ENCODE data around the gene PPFIA3. TPM values are rescaled to one million over a fixed set of nuclear protein-coding genes. Genes with fewer than 3 reads are reported as not detected.
A peak's percentile ranks its signal among the peaks of the same experiment; 100 is the strongest.

The PPFIA3 gene
- total RNA-seq, 1 experiment from 2014 or later = 27.3 TPM

DNA sequence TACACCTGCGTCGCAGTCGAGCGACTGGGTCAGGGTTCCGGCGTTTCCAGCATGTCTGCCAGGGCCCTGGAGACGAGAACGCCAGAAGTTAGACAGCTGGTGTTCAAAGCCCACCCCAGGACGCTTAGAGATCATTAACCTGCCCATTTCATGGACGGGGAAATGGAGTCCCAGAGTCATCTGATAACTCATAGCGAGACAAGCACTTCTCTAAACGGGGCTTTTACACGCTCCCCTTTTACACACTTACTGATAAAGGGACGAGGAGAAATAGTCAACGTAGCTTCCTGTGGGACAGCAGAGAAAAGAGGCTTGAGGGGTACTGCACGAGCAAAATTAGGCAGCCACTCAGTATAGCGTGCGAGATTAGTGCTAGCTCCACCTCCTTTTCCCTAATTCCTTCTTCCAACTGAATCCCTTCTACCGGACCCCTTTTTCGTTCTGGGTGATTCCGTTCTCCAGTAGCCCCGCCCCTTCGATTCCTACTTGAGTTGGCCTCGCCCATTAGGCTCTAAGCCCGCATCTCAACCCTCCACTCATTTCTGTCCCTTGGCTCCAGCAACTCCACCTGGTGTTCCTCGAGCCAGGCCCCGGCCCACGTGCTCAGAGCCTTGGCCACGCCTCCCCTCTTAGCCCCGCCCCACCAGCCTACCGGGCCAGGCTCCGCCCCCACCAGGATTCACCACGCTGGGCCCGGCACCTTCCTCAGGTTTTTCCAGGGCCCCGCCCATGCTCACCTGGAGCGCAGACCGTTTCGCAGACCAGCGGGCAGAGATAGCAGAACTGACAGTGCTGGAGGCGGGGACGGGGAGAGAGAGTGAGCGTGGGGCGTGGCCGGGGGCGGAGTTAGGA is 32.1 kb downstream of the PPFIA3 start (continued):
- no peak for TF ChIP-seq PREB (CRISPR knock-in tag; IDR thresholded peaks at IDR 0.05; ENCODE audit: borderline replicate concordance)
- TF ChIP-seq EMX1 (CRISPR knock-in tag; IDR thresholded peaks at IDR 0.05) = 0 out of 2 replicates have a peak, but pooled peaks have one; percentile 39
- TF ChIP-seq ELF4 (CRISPR knock-in tag; IDR thresholded peaks at IDR 0.05; ENCODE audit: low read depth) = no peak
- no peak for TF ChIP-seq GRHL2 (CRISPR knock-in tag; IDR thresholded peaks at IDR 0.05; ENCODE audit: insufficient replicate concordance, severe bottlenecking)
- no peak for TF ChIP-seq ZMAT4 (CRISPR knock-in tag; IDR thresholded peaks at IDR 0.05)
- TF ChIP-seq, protein P1, sequence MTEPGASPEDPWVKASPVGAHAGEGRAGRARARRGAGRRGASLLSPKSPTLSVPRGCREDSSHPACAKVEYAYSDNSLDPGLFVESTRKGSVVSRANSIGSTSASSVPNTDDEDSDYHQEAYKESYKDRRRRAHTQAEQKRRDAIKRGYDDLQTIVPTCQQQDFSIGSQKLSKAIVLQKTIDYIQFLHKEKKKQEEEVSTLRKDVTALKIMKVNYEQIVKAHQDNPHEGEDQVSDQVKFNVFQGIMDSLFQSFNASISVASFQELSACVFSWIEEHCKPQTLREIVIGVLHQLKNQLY (CRISPR knock-in tag; IDR thresholded peaks at IDR 0.05) = no peak
- TF ChIP-seq, protein P2, sequence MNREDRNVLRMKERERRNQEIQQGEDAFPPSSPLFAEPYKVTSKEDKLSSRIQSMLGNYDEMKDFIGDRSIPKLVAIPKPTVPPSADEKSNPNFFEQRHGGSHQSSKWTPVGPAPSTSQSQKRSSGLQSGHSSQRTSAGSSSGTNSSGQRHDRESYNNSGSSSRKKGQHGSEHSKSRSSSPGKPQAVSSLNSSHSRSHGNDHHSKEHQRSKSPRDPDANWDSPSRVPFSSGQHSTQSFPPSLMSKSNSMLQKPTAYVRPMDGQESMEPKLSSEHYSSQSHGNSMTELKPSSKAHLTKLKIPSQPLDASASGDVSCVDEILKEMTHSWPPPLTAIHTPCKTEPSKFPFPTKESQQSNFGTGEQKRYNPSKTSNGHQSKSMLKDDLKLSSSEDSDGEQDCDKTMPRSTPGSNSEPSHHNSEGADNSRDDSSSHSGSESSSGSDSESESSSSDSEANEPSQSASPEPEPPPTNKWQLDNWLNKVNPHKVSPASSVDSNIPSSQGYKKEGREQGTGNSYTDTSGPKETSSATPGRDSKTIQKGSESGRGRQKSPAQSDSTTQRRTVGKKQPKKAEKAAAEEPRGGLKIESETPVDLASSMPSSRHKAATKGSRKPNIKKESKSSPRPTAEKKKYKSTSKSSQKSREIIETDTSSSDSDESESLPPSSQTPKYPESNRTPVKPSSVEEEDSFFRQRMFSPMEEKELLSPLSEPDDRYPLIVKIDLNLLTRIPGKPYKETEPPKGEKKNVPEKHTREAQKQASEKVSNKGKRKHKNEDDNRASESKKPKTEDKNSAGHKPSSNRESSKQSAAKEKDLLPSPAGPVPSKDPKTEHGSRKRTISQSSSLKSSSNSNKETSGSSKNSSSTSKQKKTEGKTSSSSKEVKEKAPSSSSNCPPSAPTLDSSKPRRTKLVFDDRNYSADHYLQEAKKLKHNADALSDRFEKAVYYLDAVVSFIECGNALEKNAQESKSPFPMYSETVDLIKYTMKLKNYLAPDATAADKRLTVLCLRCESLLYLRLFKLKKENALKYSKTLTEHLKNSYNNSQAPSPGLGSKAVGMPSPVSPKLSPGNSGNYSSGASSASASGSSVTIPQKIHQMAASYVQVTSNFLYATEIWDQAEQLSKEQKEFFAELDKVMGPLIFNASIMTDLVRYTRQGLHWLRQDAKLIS (CRISPR knock-in tag; IDR thresholded peaks at IDR 0.05; ENCODE audit: borderline replicate concordance) = no peak
- no peak for TF ChIP-seq ZSCAN18 (CRISPR knock-in tag; IDR thresholded peaks at IDR 0.05)
- TF ChIP-seq SMAD4 (CRISPR knock-in tag; IDR thresholded peaks at IDR 0.05) = no peak
- 0 out of 2 replicates have a peak, but pooled peaks have one; percentile 36 for TF ChIP-seq MYBL2 (CRISPR knock-in tag; IDR thresholded peaks at IDR 0.05)
- TF ChIP-seq ZNF416 (CRISPR knock-in tag; IDR thresholded peaks at IDR 0.05) = no peak
- TF ChIP-seq, protein P3, sequence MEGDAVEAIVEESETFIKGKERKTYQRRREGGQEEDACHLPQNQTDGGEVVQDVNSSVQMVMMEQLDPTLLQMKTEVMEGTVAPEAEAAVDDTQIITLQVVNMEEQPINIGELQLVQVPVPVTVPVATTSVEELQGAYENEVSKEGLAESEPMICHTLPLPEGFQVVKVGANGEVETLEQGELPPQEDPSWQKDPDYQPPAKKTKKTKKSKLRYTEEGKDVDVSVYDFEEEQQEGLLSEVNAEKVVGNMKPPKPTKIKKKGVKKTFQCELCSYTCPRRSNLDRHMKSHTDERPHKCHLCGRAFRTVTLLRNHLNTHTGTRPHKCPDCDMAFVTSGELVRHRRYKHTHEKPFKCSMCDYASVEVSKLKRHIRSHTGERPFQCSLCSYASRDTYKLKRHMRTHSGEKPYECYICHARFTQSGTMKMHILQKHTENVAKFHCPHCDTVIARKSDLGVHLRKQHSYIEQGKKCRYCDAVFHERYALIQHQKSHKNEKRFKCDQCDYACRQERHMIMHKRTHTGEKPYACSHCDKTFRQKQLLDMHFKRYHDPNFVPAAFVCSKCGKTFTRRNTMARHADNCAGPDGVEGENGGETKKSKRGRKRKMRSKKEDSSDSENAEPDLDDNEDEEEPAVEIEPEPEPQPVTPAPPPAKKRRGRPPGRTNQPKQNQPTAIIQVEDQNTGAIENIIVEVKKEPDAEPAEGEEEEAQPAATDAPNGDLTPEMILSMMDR (IDR thresholded peaks at IDR 0.05) = no peak
- TF ChIP-seq ZNF121 (CRISPR knock-in tag; IDR thresholded peaks at IDR 0.05) = no peak
- no peak for TF ChIP-seq NFATC4 (CRISPR knock-in tag; IDR thresholded peaks at IDR 0.05)

- Mint-ChIP-seq H3K27me3 (ENCODE audit: low read depth) (peaks cover 66% of the 10 kb centered on the region), H3K9me3 (peaks cover 14% of the 10 kb centered on the region), H3K4me1 (peaks cover 31% of the 10 kb centered on the region), H3K27ac (no peak overlapping the region), H3K4me3 (peak overlapping the region; percentile 92), H3K36me3 (peaks cover 9% of the 10 kb centered on the region; the same call in 1 of the 2 replicates)
- ChIA-PET POLR2A (interaction anchor here (0.6 to 1.3 kb wide), 2 partner anchors 47 to 327 kb away, joined by 3 read pairs; no protein-coding TSS in a partner anchor), CTCF (interaction anchor here (0.9 to 7.9 kb wide), 5 partner anchors 19 to 324 kb away, joined by 3 to 98 read pairs (median 8); no protein-coding TSS in a partner anchor)
- DNase-seq (ENCODE audit: low spot score) (peak; percentile 40), ATAC-seq (no peak)
- TF ChIP-seq GRHL2 (CRISPR knock-in tag; IDR thresholded peaks at IDR 0.05; ENCODE audit: insufficient replicate concordance, severe bottlenecking) (no peak), ZBTB43 (CRISPR knock-in tag; IDR thresholded peaks at IDR 0.05) (no peak), NFE2L1 (CRISPR knock-in tag; IDR thresholded peaks at IDR 0.05) (no peak), FOXJ3 (CRISPR knock-in tag; IDR thresholded peaks at IDR 0.05; ENCODE audit: borderline replicate concordance) (no peak), JUN (CRISPR knock-in tag; IDR thresholded peaks at IDR 0.05) (no peak), PREB (CRISPR knock-in tag; IDR thresholded peaks at IDR 0.05; ENCODE audit: borderline replicate concordance) (no peak), CREM (CRISPR knock-in tag; IDR thresholded peaks at IDR 0.05) (no peak)
- TF ChIP-seq, protein P4, sequence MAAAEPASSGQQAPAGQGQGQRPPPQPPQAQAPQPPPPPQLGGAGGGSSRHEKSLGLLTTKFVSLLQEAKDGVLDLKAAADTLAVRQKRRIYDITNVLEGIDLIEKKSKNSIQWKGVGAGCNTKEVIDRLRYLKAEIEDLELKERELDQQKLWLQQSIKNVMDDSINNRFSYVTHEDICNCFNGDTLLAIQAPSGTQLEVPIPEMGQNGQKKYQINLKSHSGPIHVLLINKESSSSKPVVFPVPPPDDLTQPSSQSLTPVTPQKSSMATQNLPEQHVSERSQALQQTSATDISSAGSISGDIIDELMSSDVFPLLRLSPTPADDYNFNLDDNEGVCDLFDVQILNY (CRISPR knock-in tag; IDR thresholded peaks at IDR 0.05) = no peak
- TF ChIP-seq, protein P1 (CRISPR knock-in tag; IDR thresholded peaks at IDR 0.05) = no peak
Measured at GRCh38 chr19:49152119-49152550, 32.8 kb downstream of the PPFIA3 start.
